Testis (tissue), 3 donors: ENCODE measurements around the gene NLE1. TPM values are rescaled to one million over a fixed set of nuclear protein-coding genes. Genes with fewer than 3 reads are reported as not detected.
A peak's percentile ranks its signal among the peaks of the same experiment; 100 is the strongest.

ENCODE experiments used
- DNase-seq: peaks from one replicate; pipeline ENCODE4 v3.0.0-alpha.2; 2019
- H3K27ac ChIP-seq, 2 donors: fragments of 200-600 bp; sonication (generic); one replicate each; pipeline ENCODE4 v1.5.1; 2019
- H3K27me3 ChIP-seq: fragments of 200-600 bp; sonication (generic); one replicate; pipeline ENCODE4 v1.5.1; 2019
- H3K36me3 ChIP-seq: fragments of 200-600 bp; sonication (generic); one replicate; pipeline ENCODE4 v1.5.1; 2017; ENCODE audit warnings: low read depth; ENCODE audit errors: missing control alignments
- H3K4me1 ChIP-seq: fragments of 200-600 bp; sonication (generic); one replicate; pipeline ENCODE4 v1.5.1; 2019
- H3K4me3 ChIP-seq, 2 donors: fragments of 200-600 bp; sonication (generic); one replicate each; pipeline ENCODE4 v1.5.1; 2017 to 2019
- H3K9me3 ChIP-seq: fragments of 200-600 bp; sonication (generic); one replicate; pipeline ENCODE4 v1.5.1; 2017
- POLR2A ChIP-seq: fragments of 450-650 bp; IDR thresholded peaks from one replicate; pipeline ENCODE4 v1.6.1; 2017; ENCODE audit warnings: antibody characterized with exemption, mild to moderate bottlenecking, moderate library complexity
- WGBS, 2 donors: methylation state at CpG; one replicate each; pipeline ENCODE4 v1.1.5; 2018; 5-methylcytosine and 5-hydroxymethylcytosine counted together
- intact Hi-C: fragments of 100-400 bp; cut with DNase I; formaldehyde crosslinking; loops from one replicate; pipeline ENCODE4 v1.15.1; 2023; ENCODE audit warnings: low total_unique reads
- polyA plus RNA-seq: library from polyadenylated mRNA; stranded (reverse); fragments of 350-450 nt; fragmentation: Illumina TruSeq; extraction: RNeasy Lipid Tissue Mini Kit (QIAGEN cat#74804); gene quantifications from one replicate; pipeline ENCODE4 v1.2.3, GENCODE V29; 2014; ENCODE audit warnings: low read depth, low replicate concordance; ENCODE audit not compliant: insufficient read depth
- total RNA-seq, 2 donors: library from RNA; depleted of rRNA; stranded (reverse); fragments of >200 nt; gene quantifications; one replicate each; pipeline ENCODE4 v1.2.3, GENCODE V29; 2016
- TF ChIP-seq, protein P1 (sequence below), 3 experiments: fragments of 450-650 bp in 2 of 3; fragments of 200-600 bp in 1 of 3; sonication (generic) in 1 of 3; IDR thresholded peaks; one replicate each; pipeline ENCODE4 v1.5.1; 2016 to 2019; ENCODE audit warnings: antibody characterized with exemption in 3 of 3, mild to moderate bottlenecking in 2 of 3, moderate library complexity in 1 of 3

The NLE1 gene
- total and polyA plus RNA-seq, 3 donors from 2014 or later = 12.8 to 15.4 (median 14.6) TPM

DNA sequence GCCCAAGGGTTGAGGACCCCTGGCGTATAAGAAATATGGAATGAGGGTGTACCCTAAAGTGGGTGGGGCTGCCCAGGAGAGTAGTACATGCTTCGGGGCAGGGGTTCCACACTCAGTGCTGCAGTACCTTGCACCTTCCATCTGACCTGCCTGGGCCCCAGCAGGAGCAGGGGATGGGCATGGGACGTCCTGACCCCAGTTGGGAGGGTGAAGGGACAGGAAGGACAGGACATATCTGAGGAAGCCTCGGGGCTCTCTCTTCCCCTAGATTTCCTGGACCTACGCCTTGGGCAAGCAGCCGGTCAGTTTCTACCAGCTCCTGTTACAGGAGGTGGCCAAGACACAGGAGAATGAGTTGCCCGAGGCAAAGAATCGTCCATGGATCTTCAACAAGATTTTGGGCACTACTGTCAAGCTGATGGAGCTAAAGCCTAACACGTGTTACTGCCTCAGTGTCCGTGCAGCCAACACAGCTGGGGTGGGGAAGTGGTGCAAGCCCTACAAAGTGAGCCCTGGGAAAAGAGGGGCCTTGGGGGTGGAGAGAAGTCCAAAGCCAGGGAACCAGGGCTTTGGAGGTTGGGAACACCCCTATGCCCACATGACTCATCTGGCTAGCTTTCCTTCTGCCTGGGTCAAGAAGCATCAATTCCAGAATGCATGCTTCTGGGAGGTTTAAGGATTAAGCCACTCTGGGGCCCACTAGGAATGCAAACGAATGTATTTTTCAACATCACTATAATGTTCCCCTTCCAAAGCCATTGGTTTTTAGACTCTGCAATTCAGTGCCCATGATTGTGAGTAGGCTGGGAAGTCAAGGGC is 12.7 kb downstream of the NLE1 start:
- Histone ChIP-seq H3K36me3 (no peaks in the 10 kb centered on the region), H3K27me3 (no peaks in the 10 kb centered on the region), H3K9me3 (no peaks in the 10 kb centered on the region), H3K4me1 (no peaks in the 10 kb centered on the region), H3K27ac (no peak overlapping the region), H3K4me3 (no peak overlapping the region)
- no peak for DNase-seq
- intact Hi-C loops = no loop called here
- 84 to 90% methylated on average over 10 to 11 of the region's 11 CpGs for WGBS, 2 donors
- TF ChIP-seq, protein P1, sequence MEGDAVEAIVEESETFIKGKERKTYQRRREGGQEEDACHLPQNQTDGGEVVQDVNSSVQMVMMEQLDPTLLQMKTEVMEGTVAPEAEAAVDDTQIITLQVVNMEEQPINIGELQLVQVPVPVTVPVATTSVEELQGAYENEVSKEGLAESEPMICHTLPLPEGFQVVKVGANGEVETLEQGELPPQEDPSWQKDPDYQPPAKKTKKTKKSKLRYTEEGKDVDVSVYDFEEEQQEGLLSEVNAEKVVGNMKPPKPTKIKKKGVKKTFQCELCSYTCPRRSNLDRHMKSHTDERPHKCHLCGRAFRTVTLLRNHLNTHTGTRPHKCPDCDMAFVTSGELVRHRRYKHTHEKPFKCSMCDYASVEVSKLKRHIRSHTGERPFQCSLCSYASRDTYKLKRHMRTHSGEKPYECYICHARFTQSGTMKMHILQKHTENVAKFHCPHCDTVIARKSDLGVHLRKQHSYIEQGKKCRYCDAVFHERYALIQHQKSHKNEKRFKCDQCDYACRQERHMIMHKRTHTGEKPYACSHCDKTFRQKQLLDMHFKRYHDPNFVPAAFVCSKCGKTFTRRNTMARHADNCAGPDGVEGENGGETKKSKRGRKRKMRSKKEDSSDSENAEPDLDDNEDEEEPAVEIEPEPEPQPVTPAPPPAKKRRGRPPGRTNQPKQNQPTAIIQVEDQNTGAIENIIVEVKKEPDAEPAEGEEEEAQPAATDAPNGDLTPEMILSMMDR (IDR thresholded peaks at IDR 0.05) = no peak
- TF ChIP-seq POLR2A = no peak

DNA sequence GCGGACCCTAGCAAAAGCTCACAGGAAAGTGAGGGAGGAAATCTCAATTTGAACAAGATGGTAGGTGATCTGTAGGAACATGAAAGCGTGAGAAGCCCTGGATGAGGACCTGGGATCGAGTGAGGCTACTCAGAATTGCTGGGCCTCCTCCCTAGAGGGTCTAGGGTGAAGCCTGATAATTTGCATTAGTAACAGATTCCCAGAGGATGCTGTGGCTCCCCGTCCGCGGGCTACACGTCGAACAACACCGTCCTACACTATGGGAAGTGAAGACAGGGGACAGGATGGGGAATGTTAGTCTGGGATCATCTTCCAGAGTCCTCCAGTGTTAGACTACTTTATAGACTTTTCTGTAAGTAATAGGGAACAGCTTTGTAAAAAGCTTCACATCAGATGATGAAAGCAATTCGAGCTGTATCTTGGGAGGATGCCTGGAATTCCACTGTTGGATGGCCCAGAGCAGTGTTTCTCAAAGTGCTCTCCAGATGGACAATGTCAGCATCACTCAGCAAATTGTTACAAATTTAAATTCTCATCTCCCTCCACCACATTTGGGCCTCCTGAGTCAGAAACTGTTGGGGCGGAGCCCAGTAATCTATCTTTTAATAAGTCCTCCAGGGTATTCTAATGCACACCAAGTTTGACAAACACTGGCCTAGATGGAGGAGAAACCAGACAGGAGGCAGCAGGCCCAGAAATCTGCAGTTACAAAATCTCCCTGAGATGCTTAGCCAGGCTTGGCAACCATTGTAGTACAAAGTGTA is 14.2 kb downstream of the NLE1 start:
- DNase-seq = no peak
- H3K27ac ChIP-seq = no peak overlapping the region
- no peaks in the 10 kb centered on the region for H3K36me3 ChIP-seq
- intact Hi-C loops = no loop called here
- H3K4me1 ChIP-seq = no peaks in the 10 kb centered on the region
- no peak overlapping the region for H3K4me3 ChIP-seq
- no peaks in the 10 kb centered on the region for H3K27me3 ChIP-seq
- TF ChIP-seq, protein P1 (IDR thresholded peaks at IDR 0.05) = no peak
- 81 to 87% methylated on average over 11 of the region's 11 CpGs for WGBS, 2 donors
- no peaks in the 10 kb centered on the region for H3K9me3 ChIP-seq

DNA sequence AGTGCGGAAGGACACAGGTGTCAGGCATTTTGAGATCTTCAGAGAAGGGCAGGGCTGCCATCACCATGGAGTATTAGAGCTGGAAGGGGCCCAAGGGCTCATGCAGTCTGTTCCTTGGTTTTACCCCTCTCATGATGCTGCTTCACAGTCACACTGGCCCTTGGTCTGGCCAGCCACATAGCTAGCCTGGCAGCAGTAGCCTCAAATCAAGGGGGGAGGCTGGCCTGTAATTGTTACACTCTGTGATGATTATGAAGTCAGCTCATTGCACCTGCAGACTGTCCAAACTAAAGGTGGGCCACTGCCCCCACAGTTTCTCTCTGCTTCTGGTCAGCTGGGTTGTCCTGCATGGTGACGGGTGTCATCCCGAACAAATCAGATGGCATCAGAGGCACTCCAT is 20.8 kb downstream of the NLE1 start, which contains the start of gene FNDC8:
TSS of gene FNDC8 (plus strand) at position 301 of the 400 bp plus-strand sequence. CDS start at position 380, 79 bp downstream.
- intact Hi-C loops = no loop called here
- DNase-seq = no peak

DNA sequence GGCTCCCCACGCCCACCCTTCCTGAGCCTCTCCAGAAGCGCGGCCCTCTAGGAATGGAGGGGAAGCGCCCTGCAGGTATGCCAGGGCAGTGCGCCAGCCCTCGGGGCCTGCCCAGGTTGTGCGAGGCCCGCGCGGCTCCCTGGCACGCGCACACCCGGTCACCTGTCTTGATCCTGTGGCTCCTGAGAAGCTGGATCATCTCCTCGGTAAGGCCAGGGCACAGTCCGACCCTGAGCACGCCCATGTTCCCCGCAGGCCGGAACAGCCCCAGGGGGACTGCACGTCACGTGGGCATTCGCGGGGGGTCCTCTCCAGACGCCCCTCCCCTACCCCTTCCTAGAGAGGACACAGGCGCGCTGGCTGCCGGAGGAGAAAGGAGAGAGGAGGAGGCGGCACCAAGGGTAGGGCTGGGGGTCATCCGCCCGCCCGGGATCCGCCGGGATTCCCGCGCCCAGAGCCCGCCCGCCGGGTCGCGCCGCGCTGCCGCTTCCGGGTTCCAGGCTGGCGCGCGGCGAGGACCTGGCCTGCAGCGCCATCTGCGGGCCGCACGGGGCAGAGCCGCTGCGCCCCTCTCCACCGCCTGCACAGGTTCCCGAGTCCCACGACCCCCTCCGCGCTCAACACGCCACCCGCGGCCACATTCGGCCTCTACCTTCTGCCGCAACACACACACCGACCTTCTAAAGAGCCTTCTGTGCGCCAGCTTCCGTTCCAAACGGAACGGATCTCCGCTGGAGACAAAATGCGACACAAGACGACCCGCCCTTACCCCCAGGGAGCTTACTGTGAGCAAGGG is 22.5 kb downstream of the NLE1 start, which contains the start of gene RAD51D:
TSS of gene RAD51D (minus strand) at position 491 of the 796 bp plus-strand sequence. CDS start at position 244, 247 bp downstream.
- 0 to 1% methylated on average over 14 to 72 of the region's 72 CpGs for WGBS, 2 donors
- Histone ChIP-seq H3K27ac (peak within 1 kb of the TSS; percentile 33 to 50), H3K4me3 (peak within 1 kb of the TSS; percentile 71 to 90), H3K4me1 (peaks cover 4% of the 10 kb centered on the region), H3K9me3 (no peaks in the 10 kb centered on the region), H3K36me3 (no peaks in the 10 kb centered on the region), H3K27me3 (no peaks in the 10 kb centered on the region)
- no peak for TF ChIP-seq POLR2A
- TF ChIP-seq, protein P1 (IDR thresholded peaks at IDR 0.05) = peak; percentile 84 to 98 (median 91)
- intact Hi-C loops = no loop called here
- peak; percentile 78 for DNase-seq

More for the DNA sequence above, 20.8 kb downstream of the NLE1 start, which contains the start of gene FNDC8:
- Histone ChIP-seq H3K36me3 (no peaks in the 10 kb centered on the region), H3K4me1 (peaks cover 4% of the 10 kb centered on the region), H3K27ac (no peak within 1 kb of the TSS), H3K9me3 (no peaks in the 10 kb centered on the region), H3K4me3 (peak within 1 kb of the TSS in 1 of 2 donors; percentile 71), H3K27me3 (no peaks in the 10 kb centered on the region)
- WGBS, 2 donors = 84 to 88% methylated on average over 2 to 3 of the region's 3 CpGs
- TF ChIP-seq POLR2A = no peak
- TF ChIP-seq, protein P1 (IDR thresholded peaks at IDR 0.05) = no peak
